SK-N-SH (cell line): ENCODE results near the gene OPCML.

Experiments
- EP300 ChIP-seq, 2 experiments: IDR thresholded peaks; 2 replicates each; pipeline versions ENCODE4 v1.4.0 to v1.6.1; 2012; ENCODE audit warnings: borderline replicate concordance in 1 of 2, low read depth in 1 of 2, low read length in 1 of 2
- EZH2phosphoT487 ChIP-seq: fragments of 200-600 bp; sonication (generic); IDR thresholded peaks from 2 replicates; pipeline ENCODE4 v1.6.1; 2017; ENCODE audit warnings: low read depth, mixed run types, mild to moderate bottlenecking, antibody characterized with exemption, moderate library complexity, borderline replicate concordance
- POLR2AphosphoS5 ChIP-seq: IDR thresholded peaks from 2 replicates; pipeline ENCODE4 v1.6.1; 2012; ENCODE audit warnings: low read depth, low read length
- TEAD4 ChIP-seq: IDR thresholded peaks from 2 replicates; pipeline ENCODE4 v1.4.0; 2012; ENCODE audit warnings: mild to moderate bottlenecking, borderline replicate concordance; ENCODE audit not compliant: insufficient read depth
- TF ChIP-seq, protein P1 (sequence below): fragments of 200-600 bp; sonication (generic); IDR thresholded peaks from 2 replicates; pipeline ENCODE4 v1.6.1; 2017; ENCODE audit warnings: antibody characterized with exemption, mild to moderate bottlenecking, moderate library complexity
- TF ChIP-seq, protein P2 (sequence below): IDR thresholded peaks from 2 replicates; pipeline ENCODE4 v1.4.0; 2012; ENCODE audit warnings: low read depth
- TF ChIP-seq, protein P3 (sequence below): fragments of 150-350 bp; IDR thresholded peaks from 2 replicates; pipeline ENCODE4 v1.6.1; 2017; ENCODE audit warnings: antibody characterized with exemption, low read length, low read depth, borderline replicate concordance
- TF ChIP-seq, protein P4 (sequence below): IDR thresholded peaks from 2 replicates; pipeline ENCODE4 v1.6.1; 2012; ENCODE audit warnings: mild to moderate bottlenecking, low read depth, low read length, moderate library complexity

DNA sequence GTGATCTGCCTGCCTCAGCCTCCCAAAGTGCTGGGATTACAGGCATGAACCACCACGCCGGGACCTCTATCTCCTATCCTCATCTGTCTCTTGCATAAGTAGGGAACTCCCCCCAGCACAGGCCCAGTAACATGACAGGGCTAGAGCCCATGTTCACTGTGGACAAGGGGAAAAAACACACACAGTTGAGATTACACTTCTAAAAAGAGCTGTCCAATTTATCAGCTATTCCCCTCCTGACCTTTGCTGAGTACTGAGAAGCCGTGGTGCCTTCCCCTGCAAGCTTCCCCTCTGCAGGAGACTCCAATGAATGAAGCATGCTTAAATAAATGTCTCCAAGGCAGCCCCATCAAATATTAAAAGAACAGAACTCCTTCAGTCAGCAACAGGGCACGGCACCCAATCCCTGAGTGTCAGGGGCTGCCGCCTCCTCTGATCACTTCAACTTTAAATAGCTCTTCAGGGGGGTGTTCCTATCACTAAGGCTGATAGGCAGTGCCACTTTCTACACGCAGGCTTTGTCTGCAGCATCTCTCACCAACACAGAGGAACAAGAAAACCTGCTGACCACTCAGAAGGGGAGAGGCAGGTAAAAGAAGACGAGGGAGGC is 385.5 kb downstream of the OPCML start:
- TF ChIP-seq, protein P1, sequence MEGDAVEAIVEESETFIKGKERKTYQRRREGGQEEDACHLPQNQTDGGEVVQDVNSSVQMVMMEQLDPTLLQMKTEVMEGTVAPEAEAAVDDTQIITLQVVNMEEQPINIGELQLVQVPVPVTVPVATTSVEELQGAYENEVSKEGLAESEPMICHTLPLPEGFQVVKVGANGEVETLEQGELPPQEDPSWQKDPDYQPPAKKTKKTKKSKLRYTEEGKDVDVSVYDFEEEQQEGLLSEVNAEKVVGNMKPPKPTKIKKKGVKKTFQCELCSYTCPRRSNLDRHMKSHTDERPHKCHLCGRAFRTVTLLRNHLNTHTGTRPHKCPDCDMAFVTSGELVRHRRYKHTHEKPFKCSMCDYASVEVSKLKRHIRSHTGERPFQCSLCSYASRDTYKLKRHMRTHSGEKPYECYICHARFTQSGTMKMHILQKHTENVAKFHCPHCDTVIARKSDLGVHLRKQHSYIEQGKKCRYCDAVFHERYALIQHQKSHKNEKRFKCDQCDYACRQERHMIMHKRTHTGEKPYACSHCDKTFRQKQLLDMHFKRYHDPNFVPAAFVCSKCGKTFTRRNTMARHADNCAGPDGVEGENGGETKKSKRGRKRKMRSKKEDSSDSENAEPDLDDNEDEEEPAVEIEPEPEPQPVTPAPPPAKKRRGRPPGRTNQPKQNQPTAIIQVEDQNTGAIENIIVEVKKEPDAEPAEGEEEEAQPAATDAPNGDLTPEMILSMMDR = no peak
- TF ChIP-seq EP300 (IDR thresholded peaks at IDR 0.05; ENCODE audit: borderline replicate concordance in 1 of 2, low read depth in 1 of 2, low read length in 1 of 2) (no peak), TEAD4 (no peak), EZH2phosphoT487 (no peak), POLR2AphosphoS5 (no peak)
- TF ChIP-seq, protein P2, sequence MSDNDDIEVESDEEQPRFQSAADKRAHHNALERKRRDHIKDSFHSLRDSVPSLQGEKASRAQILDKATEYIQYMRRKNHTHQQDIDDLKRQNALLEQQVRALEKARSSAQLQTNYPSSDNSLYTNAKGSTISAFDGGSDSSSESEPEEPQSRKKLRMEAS = no peak
- TF ChIP-seq, protein P3, sequence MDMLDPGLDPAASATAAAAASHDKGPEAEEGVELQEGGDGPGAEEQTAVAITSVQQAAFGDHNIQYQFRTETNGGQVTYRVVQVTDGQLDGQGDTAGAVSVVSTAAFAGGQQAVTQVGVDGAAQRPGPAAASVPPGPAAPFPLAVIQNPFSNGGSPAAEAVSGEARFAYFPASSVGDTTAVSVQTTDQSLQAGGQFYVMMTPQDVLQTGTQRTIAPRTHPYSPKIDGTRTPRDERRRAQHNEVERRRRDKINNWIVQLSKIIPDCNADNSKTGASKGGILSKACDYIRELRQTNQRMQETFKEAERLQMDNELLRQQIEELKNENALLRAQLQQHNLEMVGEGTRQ = no peak
- TF ChIP-seq, protein P4, sequence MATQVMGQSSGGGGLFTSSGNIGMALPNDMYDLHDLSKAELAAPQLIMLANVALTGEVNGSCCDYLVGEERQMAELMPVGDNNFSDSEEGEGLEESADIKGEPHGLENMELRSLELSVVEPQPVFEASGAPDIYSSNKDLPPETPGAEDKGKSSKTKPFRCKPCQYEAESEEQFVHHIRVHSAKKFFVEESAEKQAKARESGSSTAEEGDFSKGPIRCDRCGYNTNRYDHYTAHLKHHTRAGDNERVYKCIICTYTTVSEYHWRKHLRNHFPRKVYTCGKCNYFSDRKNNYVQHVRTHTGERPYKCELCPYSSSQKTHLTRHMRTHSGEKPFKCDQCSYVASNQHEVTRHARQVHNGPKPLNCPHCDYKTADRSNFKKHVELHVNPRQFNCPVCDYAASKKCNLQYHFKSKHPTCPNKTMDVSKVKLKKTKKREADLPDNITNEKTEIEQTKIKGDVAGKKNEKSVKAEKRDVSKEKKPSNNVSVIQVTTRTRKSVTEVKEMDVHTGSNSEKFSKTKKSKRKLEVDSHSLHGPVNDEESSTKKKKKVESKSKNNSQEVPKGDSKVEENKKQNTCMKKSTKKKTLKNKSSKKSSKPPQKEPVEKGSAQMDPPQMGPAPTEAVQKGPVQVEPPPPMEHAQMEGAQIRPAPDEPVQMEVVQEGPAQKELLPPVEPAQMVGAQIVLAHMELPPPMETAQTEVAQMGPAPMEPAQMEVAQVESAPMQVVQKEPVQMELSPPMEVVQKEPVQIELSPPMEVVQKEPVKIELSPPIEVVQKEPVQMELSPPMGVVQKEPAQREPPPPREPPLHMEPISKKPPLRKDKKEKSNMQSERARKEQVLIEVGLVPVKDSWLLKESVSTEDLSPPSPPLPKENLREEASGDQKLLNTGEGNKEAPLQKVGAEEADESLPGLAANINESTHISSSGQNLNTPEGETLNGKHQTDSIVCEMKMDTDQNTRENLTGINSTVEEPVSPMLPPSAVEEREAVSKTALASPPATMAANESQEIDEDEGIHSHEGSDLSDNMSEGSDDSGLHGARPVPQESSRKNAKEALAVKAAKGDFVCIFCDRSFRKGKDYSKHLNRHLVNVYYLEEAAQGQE = no peak
